Hippocampal formation (tissue), 2 donors: ENCODE measurements around the gene TM9SF3.

ENCODE experiments used
- DNase-seq, 2 donors: peaks; one replicate each; lab custom pipeline; 2025; lab: John Stamatoyannopoulos, UW

The TM9SF3 gene

GRCh38 chr10:96511044-96511945 is 75.5 kb downstream of the TM9SF3 start:
- no peak for DNase-seq

- DNase-seq = no peak
Measured at GRCh38 chr10:96509017-96509641, 77.7 kb downstream of the TM9SF3 start.

GRCh38 chr10:96507044-96507443 is 79.8 kb downstream of the TM9SF3 start:
- DNase-seq = no peak

- no peak for DNase-seq
Measured at GRCh38 chr10:96505150-96506136, 81.4 kb downstream of the TM9SF3 start.

GRCh38 chr10:96502561-96503282 is 84.1 kb downstream of the TM9SF3 start:
- no peak for DNase-seq

- DNase-seq = no peak
Measured at GRCh38 chr10:96501985-96502384, 84.8 kb downstream of the TM9SF3 start.

- DNase-seq = no peak
Measured at GRCh38 chr10:96500519-96500918, 86.3 kb downstream of the TM9SF3 start.

- DNase-seq = no peak
Measured at GRCh38 chr10:96500050-96500449, 86.8 kb downstream of the TM9SF3 start.

GRCh38 chr10:96497391-96497790 is 89.4 kb downstream of the TM9SF3 start:
- DNase-seq = no peak

- DNase-seq = no peak
Measured at GRCh38 chr10:96496281-96496925, 90.4 kb downstream of the TM9SF3 start.

GRCh38 chr10:96495544-96495943 is 91.3 kb downstream of the TM9SF3 start:
- no peak for DNase-seq

GRCh38 chr10:96494694-96495093 is 92.1 kb downstream of the TM9SF3 start:
- no peak for DNase-seq

GRCh38 chr10:96493871-96494525 is 92.8 kb downstream of the TM9SF3 start:
- DNase-seq = no peak

GRCh38 chr10:96493254-96493653 is 93.6 kb downstream of the TM9SF3 start:
- no peak for DNase-seq

- no peak for DNase-seq
Measured at GRCh38 chr10:96491303-96491702, 95.5 kb downstream of the TM9SF3 start.

GRCh38 chr10:96488161-96488935 is 98.5 kb downstream of the TM9SF3 start:
- DNase-seq = no peak

- DNase-seq = no peak
Measured at GRCh38 chr10:96482815-96483588, 103.8 kb downstream of the TM9SF3 start.

GRCh38 chr10:96478355-96478754 is 108.5 kb downstream of the TM9SF3 start:
- DNase-seq = no peak

- no peak for DNase-seq
Measured at GRCh38 chr10:96473866-96474265, 112.9 kb downstream of the TM9SF3 start.
